ENCODE data around the gene C20orf141. TPM values are rescaled to one million over a fixed set of nuclear protein-coding genes. Genes with fewer than 3 reads are reported as not detected.
A peak's percentile ranks its signal among the peaks of the same experiment; 100 is the strongest.

The C20orf141 gene
- total RNA-seq, 2 donors from 2014 or later = not detected

DNA sequence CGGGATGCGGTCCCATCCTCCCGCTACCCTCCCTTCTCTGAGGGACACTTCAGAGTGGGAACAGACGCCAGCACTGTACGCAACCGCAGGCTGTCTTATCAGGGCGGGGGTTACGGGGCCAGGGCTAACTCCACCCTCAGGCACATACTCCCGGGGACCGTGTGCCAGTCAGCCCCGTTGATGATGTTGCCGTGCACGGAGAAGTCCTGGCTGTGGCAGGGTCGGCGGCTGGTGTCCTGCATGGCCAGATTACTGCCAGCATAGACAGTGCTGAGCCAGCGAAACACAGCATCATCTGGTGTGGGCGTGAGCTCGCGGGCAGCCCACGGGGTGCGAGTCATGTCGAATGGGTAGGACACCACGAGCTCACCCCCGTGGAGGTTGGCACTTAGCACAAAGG, 19.3 kb upstream of the C20orf141 start:
- H3K36me3 Mint-ChIP-seq = peaks cover 14% of the 10 kb centered on the region
- no peak overlapping the region for H3K4me3 Mint-ChIP-seq
- DNase-seq (ENCODE audit: low spot score) (no peak), ATAC-seq (no peak)
- H3K4me1 Mint-ChIP-seq (ENCODE audit: low read depth in 2 of 2) = peaks cover 19 to 20% of the 10 kb centered on the region in 2 donors
- H3K27ac Mint-ChIP-seq = no peak overlapping the region
- no peaks in the 10 kb centered on the region for H3K9me3 Mint-ChIP-seq
- H3K27me3 Mint-ChIP-seq = peaks cover 11 to 23% of the 10 kb centered on the region in 2 donors

DNA sequence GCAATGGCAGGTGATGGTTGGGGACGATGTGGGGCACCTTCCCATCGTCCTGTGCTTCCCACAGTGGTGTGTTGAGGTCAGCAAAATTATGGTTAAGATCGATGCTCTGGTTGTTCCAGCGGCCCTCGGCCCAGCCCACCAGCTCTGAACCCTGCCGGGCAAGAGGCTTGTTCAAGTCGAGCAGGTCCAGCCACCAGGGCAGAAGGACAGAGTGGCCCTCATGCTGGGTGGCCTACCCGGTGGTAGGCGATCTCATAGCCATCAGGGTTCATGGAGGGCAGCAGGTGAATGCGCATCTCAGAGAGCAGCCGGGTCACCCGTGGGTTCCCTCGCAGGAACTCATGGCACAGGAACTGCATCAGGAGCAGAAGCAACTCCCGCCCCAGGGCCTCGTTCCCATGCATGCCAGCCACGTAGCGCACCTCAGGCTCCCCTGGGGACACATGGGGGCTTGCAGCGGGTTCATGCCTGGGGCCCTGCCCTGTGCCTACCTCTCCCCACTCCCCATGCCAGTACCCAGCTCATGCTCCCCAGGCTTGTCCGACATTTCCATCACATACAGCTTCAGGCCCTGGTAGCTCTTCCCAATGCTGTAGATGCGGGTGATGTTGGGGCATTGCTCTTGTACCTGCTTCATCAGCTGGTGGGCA, 18.7 kb upstream of the C20orf141 start:
- Mint-ChIP-seq H3K27ac (no peak overlapping the region), H3K9me3 (no peaks in the 10 kb centered on the region), H3K36me3 (peaks cover 14% of the 10 kb centered on the region), H3K4me3 (no peak overlapping the region), H3K4me1 (ENCODE audit: low read depth in 2 of 2) (peaks cover 25 to 26% of the 10 kb centered on the region in 2 donors), H3K27me3 (peaks cover 11 to 28% of the 10 kb centered on the region in 2 donors)
- ATAC-seq (no peak), DNase-seq (ENCODE audit: low spot score) (no peak)

GRCh38 chr20:2797136-2797983, 17.4 kb upstream of the C20orf141 start:
- Mint-ChIP-seq H3K36me3 (peaks cover 14% of the 10 kb centered on the region), H3K9me3 (no peaks in the 10 kb centered on the region), H3K4me3 (no peak overlapping the region), H3K27ac (no peak overlapping the region), H3K27me3 (peaks cover 12 to 35% of the 10 kb centered on the region in 2 donors), H3K4me1 (ENCODE audit: low read depth in 2 of 2) (peaks cover 33% of the 10 kb centered on the region in 2 donors)
- DNase-seq (ENCODE audit: low spot score) (no peak), ATAC-seq (no peak)

GRCh38 chr20:2798095-2798805, 16.5 kb upstream of the C20orf141 start:
- ATAC-seq (no peak), DNase-seq (ENCODE audit: low spot score) (no peak)
- Mint-ChIP-seq H3K9me3 (no peaks in the 10 kb centered on the region), H3K4me1 (ENCODE audit: low read depth in 2 of 2) (peaks cover 37% of the 10 kb centered on the region in 2 donors), H3K27me3 (peaks cover 15 to 39% of the 10 kb centered on the region in 2 donors), H3K27ac (peak overlapping the region in 1 of 2 donors; percentile 94), H3K4me3 (peak overlapping the region; percentile 100), H3K36me3 (peaks cover 18% of the 10 kb centered on the region)

DNA sequence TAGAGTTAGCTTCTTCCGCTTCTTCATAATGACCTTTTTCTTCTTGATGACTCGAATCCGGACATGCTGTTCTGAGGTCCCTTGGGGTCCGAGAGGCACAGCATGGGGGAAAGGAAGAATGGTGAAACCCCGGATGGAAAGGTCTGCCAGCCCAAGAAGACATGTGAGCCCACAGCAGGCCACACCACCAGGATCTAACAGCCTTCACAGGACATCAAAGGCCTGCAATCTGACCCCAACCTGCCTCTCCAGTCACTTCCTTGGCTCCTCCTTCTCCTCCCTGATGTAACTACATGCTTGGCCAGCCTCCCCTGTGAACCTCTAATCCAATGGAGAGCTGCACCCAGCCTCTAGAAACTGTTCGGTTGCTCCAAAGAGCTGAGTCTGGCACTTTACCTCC, 16.0 kb upstream of the C20orf141 start:
- Mint-ChIP-seq H3K9me3 (no peaks in the 10 kb centered on the region), H3K4me1 (ENCODE audit: low read depth in 2 of 2) (peaks cover 37% of the 10 kb centered on the region in 2 donors), H3K27ac (peak overlapping the region; percentile 94 to 98), H3K4me3 (peak overlapping the region; percentile 100), H3K36me3 (peaks cover 18% of the 10 kb centered on the region), H3K27me3 (peaks cover 15 to 38% of the 10 kb centered on the region in 2 donors)
- ATAC-seq = no peak
- no peak for DNase-seq (ENCODE audit: low spot score)

- no peak for ATAC-seq
- Mint-ChIP-seq H3K27me3 (peaks cover 16 to 43% of the 10 kb centered on the region in 2 donors), H3K36me3 (peaks cover 18% of the 10 kb centered on the region), H3K4me3 (peak overlapping the region; percentile 100), H3K27ac (peak overlapping the region; percentile 94 to 98), H3K9me3 (no peaks in the 10 kb centered on the region), H3K4me1 (ENCODE audit: low read depth in 2 of 2) (peaks cover 37 to 38% of the 10 kb centered on the region in 2 donors)
- no peak for DNase-seq (ENCODE audit: low spot score)
Measured at GRCh38 chr20:2799271-2799670, 15.5 kb upstream of the C20orf141 start.

GRCh38 chr20:2799688-2800520, 14.9 kb upstream of the C20orf141 start:
- H3K27me3 Mint-ChIP-seq = peaks cover 19 to 47% of the 10 kb centered on the region in 2 donors
- peaks cover 37 to 40% of the 10 kb centered on the region in 2 donors for H3K4me1 Mint-ChIP-seq (ENCODE audit: low read depth in 2 of 2)
- peak overlapping the region; percentile 94 to 98 for H3K27ac Mint-ChIP-seq
- no peaks in the 10 kb centered on the region for H3K9me3 Mint-ChIP-seq
- H3K36me3 Mint-ChIP-seq = peaks cover 18% of the 10 kb centered on the region
- no peak for DNase-seq (ENCODE audit: low spot score)
- no peak for ATAC-seq
- peak overlapping the region; percentile 100 for H3K4me3 Mint-ChIP-seq

- ATAC-seq = peak; percentile 83 to 89
- peak within 1 kb of the TSS; percentile 100 for H3K4me3 Mint-ChIP-seq
- H3K9me3 Mint-ChIP-seq = no peaks in the 10 kb centered on the region
Measured at GRCh38 chr20:2800521-2801285, 14.1 kb upstream of the C20orf141 start, which contains the start of gene CPXM1. Gene CPXM1 (minus strand): TSS chr20:2800627. CDS start chr20:2800572, 55 bp downstream.

GRCh38 chr20:2801286-2801728, 13.5 kb upstream of the C20orf141 start:
- ATAC-seq (no peak), DNase-seq (ENCODE audit: low spot score) (no peak)
- no peaks in the 10 kb centered on the region for H3K9me3 Mint-ChIP-seq
- peak overlapping the region; percentile 94 to 98 for H3K27ac Mint-ChIP-seq
- H3K27me3 Mint-ChIP-seq = peaks cover 28 to 52% of the 10 kb centered on the region in 2 donors
- peaks cover 37 to 42% of the 10 kb centered on the region in 2 donors for H3K4me1 Mint-ChIP-seq (ENCODE audit: low read depth in 2 of 2)
- H3K4me3 Mint-ChIP-seq = peak overlapping the region; percentile 94
- H3K36me3 Mint-ChIP-seq = peaks cover 18% of the 10 kb centered on the region

More at GRCh38 chr20:2800521-2801285, 14.1 kb upstream of the C20orf141 start, which contains the start of gene CPXM1:
- Mint-ChIP-seq H3K4me1 (ENCODE audit: low read depth in 2 of 2) (peaks cover 37 to 40% of the 10 kb centered on the region in 2 donors), H3K27ac (peak within 1 kb of the TSS; percentile 94 to 98), H3K27me3 (peaks cover 23 to 47% of the 10 kb centered on the region in 2 donors), H3K36me3 (peaks cover 18% of the 10 kb centered on the region)
- peak; percentile 81 for DNase-seq (ENCODE audit: low spot score)

GRCh38 chr20:2804041-2804828, 10.6 kb upstream of the C20orf141 start:
- H3K4me3 Mint-ChIP-seq = no peak overlapping the region
- DNase-seq (ENCODE audit: low spot score) (no peak), ATAC-seq (no peak)
- no peaks in the 10 kb centered on the region for H3K9me3 Mint-ChIP-seq
- H3K27me3 Mint-ChIP-seq = peaks cover 39 to 55% of the 10 kb centered on the region in 2 donors
- peaks cover 28 to 39% of the 10 kb centered on the region in 2 donors for H3K4me1 Mint-ChIP-seq (ENCODE audit: low read depth in 2 of 2)
- H3K36me3 Mint-ChIP-seq = peaks cover 13% of the 10 kb centered on the region
- peak overlapping the region in 1 of 2 donors; percentile 39 for H3K27ac Mint-ChIP-seq

DNA sequence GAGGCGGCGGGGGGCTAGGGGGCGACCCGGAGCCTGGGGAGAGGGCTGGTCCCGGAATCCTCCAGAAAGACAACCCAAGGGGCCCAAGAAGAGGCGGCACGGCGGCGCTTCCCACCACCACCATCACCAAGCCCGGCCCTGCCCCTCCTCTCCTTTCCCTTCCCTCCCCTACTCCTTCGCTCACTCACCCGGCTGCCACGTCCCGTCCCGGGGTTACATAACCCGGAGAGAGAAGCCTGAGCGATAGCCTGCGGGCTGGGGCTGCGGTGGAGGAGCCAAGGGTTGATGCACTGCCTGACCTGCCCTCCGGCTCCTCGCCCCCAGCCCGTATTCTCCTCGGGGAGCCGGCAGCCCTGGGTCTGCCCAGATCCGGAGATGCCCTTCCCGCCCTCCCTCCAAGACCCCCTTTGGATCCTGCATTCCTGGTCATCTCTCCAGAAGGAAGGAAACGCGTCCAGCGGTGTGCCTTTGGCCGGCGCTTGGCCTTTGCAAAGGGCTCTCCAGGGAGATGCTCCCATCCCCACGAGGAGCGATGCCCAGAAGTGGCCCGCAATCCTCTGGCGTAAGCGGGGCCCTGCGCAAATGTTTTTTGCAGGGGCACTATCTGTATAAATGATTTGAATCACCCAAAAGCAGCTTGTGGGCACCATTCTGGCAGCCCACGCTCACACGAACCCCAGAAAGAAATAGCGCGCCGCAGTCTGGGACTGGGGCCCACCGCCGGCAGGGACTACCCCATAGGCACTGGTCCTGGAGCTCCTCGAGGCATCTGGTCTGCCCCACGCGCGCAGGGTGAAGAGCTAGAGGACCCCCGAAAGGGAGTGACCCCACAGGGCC, 9.7 kb upstream of the C20orf141 start:
- no peak for ATAC-seq
- no peak overlapping the region for H3K4me3 Mint-ChIP-seq
- H3K27ac Mint-ChIP-seq = no peak overlapping the region
- H3K36me3 Mint-ChIP-seq = peaks cover 4% of the 10 kb centered on the region
- H3K4me1 Mint-ChIP-seq (ENCODE audit: low read depth in 2 of 2) = peaks cover 19 to 30% of the 10 kb centered on the region in 2 donors
- DNase-seq (ENCODE audit: low spot score) = no peak
- H3K27me3 Mint-ChIP-seq = peaks cover 32 to 49% of the 10 kb centered on the region in 2 donors
- no peaks in the 10 kb centered on the region for H3K9me3 Mint-ChIP-seq
